GM12801 (cell line): ENCODE measurements around the gene RPS27L.

Experiments used
- CTCF ChIP-seq: IDR thresholded peaks from one replicate; pipeline ENCODE4 v1.5.1; 2011; ENCODE audit warnings: control low read depth; ENCODE audit not compliant: insufficient read length; ENCODE audit errors: extremely low read depth

The RPS27L gene

GRCh38 chr15:63190769-63191649, 33.7 kb upstream of the RPS27L start:
- no peak for TF ChIP-seq CTCF

- no peak for TF ChIP-seq CTCF
Measured at GRCh38 chr15:63189941-63190768, 32.9 kb upstream of the RPS27L start.

DNA sequence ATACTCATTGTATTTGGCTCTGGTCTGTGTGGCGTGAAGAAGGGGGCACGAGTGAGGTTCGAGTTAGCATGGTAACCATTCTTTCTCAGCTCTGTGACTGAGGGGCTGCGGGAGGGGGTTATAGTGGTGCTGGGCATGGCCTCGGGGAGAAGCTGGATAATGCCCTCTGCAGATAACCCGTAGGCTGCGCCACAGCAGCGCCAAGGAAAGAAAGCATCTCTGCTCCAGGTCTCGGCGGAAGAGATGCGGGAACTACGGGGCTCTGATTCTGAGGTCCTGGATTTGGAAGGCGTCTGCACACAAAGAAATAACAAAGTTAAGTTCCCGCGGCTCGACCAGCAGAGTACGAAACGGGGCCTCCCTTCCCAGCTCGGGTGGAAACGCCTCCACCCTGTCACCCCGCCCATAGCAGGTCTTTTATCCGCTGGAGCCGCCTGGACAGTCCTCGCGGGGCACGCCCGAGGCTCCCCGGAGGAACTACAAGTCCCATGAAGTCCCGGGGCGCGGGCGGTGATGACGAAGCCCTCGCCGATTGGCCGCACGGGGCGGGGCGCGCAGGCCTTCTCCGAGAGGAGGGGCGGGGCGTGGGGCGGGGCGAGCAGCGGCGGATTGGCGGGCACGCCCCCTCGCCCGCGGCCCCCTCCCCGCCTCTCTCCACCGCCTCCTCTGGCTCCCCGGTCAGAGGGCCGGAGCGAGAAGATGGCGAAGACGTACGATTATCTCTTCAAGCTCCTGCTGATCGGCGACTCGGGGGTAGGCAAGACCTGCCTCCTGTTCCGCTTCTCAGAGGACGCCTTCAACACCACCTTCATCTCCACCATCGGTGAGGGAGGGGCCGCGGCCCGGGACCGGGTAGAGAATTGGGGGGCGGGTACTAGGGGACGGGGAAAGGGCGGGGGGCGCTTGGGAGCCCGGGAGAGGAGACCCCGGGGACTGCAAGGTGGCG, 31.9 kb upstream of the RPS27L start, which contains the start of gene RAB8B:
Gene RAB8B (plus strand): TSS at position 681 of the 946 bp plus-strand sequence. CDS start 19 bp downstream, at position 700.
- TF ChIP-seq CTCF: no peak

GRCh38 chr15:63188247-63188925, 31.1 kb upstream of the RPS27L start:
- no peak for TF ChIP-seq CTCF

DNA sequence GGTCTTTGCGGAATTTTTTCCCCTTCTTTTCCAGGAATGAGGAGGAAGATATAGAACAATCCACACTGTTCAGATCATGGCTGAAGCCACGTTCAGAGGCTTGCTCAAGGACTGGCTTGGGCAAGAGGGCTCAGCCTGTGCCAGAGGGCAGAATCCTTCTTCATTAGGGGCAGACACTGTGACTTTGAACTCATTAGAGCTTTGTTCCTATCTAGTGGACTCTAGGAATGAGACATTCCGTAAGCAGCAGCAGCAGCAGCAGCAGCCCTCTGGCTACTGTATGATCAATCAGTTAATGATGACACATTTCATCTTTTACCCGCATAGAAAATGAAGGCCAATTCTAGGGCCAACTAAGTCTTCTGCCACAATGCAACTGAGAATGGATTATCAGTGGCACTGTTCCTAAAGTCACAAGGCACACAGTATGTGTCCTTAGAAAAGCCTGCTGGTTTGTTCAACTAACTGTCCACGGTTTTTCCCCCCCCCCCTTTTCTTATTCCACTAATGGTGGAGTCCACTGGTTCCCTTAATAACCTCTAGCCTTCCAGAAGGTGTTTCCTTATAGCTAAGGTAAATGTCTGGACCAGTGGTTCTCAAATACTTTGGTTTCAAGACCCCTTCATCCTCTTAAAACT, 30.4 kb upstream of the RPS27L start:
- TF ChIP-seq CTCF: no peak

GRCh38 chr15:63186065-63186464, 28.8 kb upstream of the RPS27L start:
- no peak for TF ChIP-seq CTCF
